Measurements from ENCODE around the gene FRY.
"Not testable (repeated sequence)": the region's sequence is repeated elsewhere in the genome, so short reads cannot be mapped to it uniquely, and the experiment has no call there.

Gene FRY

GRCh38 chr13:32040052-32040642 is 8.6 kb downstream of the FRY start:
- no peak for ATAC-seq (ENCODE audit: low read depth)
- peaks cover 6% of the 10 kb centered on the region for H3K4me1 Mint-ChIP-seq
- H3K36me3 Mint-ChIP-seq = peaks cover under 1% of the 10 kb centered on the region
- no peaks in the 10 kb centered on the region for H3K27me3 Mint-ChIP-seq
- no peaks in the 10 kb centered on the region for H3K9me3 Mint-ChIP-seq
- no peak for DNase-seq (ENCODE audit: low spot score in 2 of 2)
- H3K4me3 Mint-ChIP-seq = no peak overlapping the region
- H3K27ac Mint-ChIP-seq = no peak overlapping the region

- DNase-seq (ENCODE audit: low spot score in 2 of 2) = no peak
- peaks cover 2% of the 10 kb centered on the region for H3K36me3 Mint-ChIP-seq
- no peaks in the 10 kb centered on the region for H3K27me3 Mint-ChIP-seq
- no peak overlapping the region for H3K4me3 Mint-ChIP-seq
- H3K9me3 Mint-ChIP-seq = no peaks in the 10 kb centered on the region
- peaks cover 6% of the 10 kb centered on the region for H3K4me1 Mint-ChIP-seq
- no peak for ATAC-seq (ENCODE audit: low read depth)
- H3K27ac Mint-ChIP-seq = no peak overlapping the region
These were observed 9.1 kb downstream of the FRY start for GRCh38 chr13:32040689-32041088.

GRCh38 chr13:32041429-32041828 is 9.9 kb downstream of the FRY start:
- no peaks in the 10 kb centered on the region for H3K9me3 Mint-ChIP-seq
- no peak overlapping the region for H3K4me3 Mint-ChIP-seq
- no peak overlapping the region for H3K27ac Mint-ChIP-seq
- ATAC-seq (ENCODE audit: low read depth) = peak; percentile 55
- peaks cover 2% of the 10 kb centered on the region for H3K36me3 Mint-ChIP-seq
- no peak for DNase-seq (ENCODE audit: low spot score in 2 of 2)
- peaks cover 10% of the 10 kb centered on the region for H3K4me1 Mint-ChIP-seq
- no peaks in the 10 kb centered on the region for H3K27me3 Mint-ChIP-seq

GRCh38 chr13:32042551-32042950 is 11.0 kb downstream of the FRY start:
- DNase-seq (ENCODE audit: low spot score in 2 of 2) = no peak
- ATAC-seq (ENCODE audit: low read depth) = no peak
- H3K4me1 Mint-ChIP-seq = peaks cover 9% of the 10 kb centered on the region
- H3K27ac Mint-ChIP-seq = no peak overlapping the region
- no peaks in the 10 kb centered on the region for H3K27me3 Mint-ChIP-seq
- H3K36me3 Mint-ChIP-seq = peaks cover 2% of the 10 kb centered on the region
- no peaks in the 10 kb centered on the region for H3K9me3 Mint-ChIP-seq
- no peak overlapping the region for H3K4me3 Mint-ChIP-seq

- H3K4me3 Mint-ChIP-seq = no peak overlapping the region
These were observed 12.9 kb downstream of the FRY start for GRCh38 chr13:32044446-32044845.

GRCh38 chr13:32045537-32045936 is 14.0 kb downstream of the FRY start:
- DNase-seq (ENCODE audit: low spot score in 2 of 2) (no peak), ATAC-seq (ENCODE audit: low read depth) (no peak)
- Mint-ChIP-seq H3K4me3 (no peak overlapping the region), H3K4me1 (peaks cover 19% of the 10 kb centered on the region), H3K36me3 (peaks cover 2% of the 10 kb centered on the region), H3K27me3 (peaks cover 8% of the 10 kb centered on the region), H3K9me3 (peaks cover 1% of the 10 kb centered on the region), H3K27ac (no peak overlapping the region)

More at GRCh38 chr13:32044446-32044845, 12.9 kb downstream of the FRY start:
- H3K27me3 Mint-ChIP-seq = peaks cover 8% of the 10 kb centered on the region
- H3K27ac Mint-ChIP-seq = no peak overlapping the region
- peaks cover 19% of the 10 kb centered on the region for H3K4me1 Mint-ChIP-seq
- H3K36me3 Mint-ChIP-seq = peaks cover 2% of the 10 kb centered on the region
- H3K9me3 Mint-ChIP-seq = peaks cover 1% of the 10 kb centered on the region
- DNase-seq (ENCODE audit: low spot score in 2 of 2) (no peak), ATAC-seq (ENCODE audit: low read depth) (no peak)

- Mint-ChIP-seq H3K9me3 (peaks cover 1% of the 10 kb centered on the region), H3K4me1 (peaks cover 19% of the 10 kb centered on the region), H3K36me3 (peaks cover 5% of the 10 kb centered on the region), H3K27ac (peak overlapping the region; percentile 29), H3K4me3 (peak overlapping the region; percentile 2), H3K27me3 (peaks cover 8% of the 10 kb centered on the region)
- ATAC-seq (ENCODE audit: low read depth) = peak; percentile 70
- no peak for DNase-seq (ENCODE audit: low spot score in 2 of 2)
These were observed 14.6 kb downstream of the FRY start for GRCh38 chr13:32045982-32046785.

GRCh38 chr13:32047088-32047487 is 15.5 kb downstream of the FRY start:
- ATAC-seq (ENCODE audit: low read depth) = no peak
- H3K36me3 Mint-ChIP-seq = peaks cover 5% of the 10 kb centered on the region

GRCh38 chr13:32047793-32048192 is 16.2 kb downstream of the FRY start:
- ATAC-seq (ENCODE audit: low read depth) (peak; percentile 55), DNase-seq (ENCODE audit: low spot score in 2 of 2) (no peak)
- H3K36me3 Mint-ChIP-seq = peaks cover 5% of the 10 kb centered on the region
- H3K4me3 Mint-ChIP-seq = peak overlapping the region; percentile 4
- peaks cover 1% of the 10 kb centered on the region for H3K9me3 Mint-ChIP-seq
- H3K27ac Mint-ChIP-seq = no peak overlapping the region
- peaks cover 17% of the 10 kb centered on the region for H3K4me1 Mint-ChIP-seq
- H3K27me3 Mint-ChIP-seq = peaks cover 8% of the 10 kb centered on the region

More at GRCh38 chr13:32047088-32047487, 15.5 kb downstream of the FRY start:
- Mint-ChIP-seq H3K4me1 (peaks cover 19% of the 10 kb centered on the region), H3K4me3 (no peak overlapping the region), H3K27me3 (peaks cover 8% of the 10 kb centered on the region), H3K27ac (no peak overlapping the region), H3K9me3 (peaks cover 1% of the 10 kb centered on the region)
- DNase-seq (ENCODE audit: low spot score in 2 of 2) = no peak

GRCh38 chr13:32048816-32049215 is 17.2 kb downstream of the FRY start:
- ATAC-seq (ENCODE audit: low read depth) (no peak), DNase-seq (ENCODE audit: low spot score in 2 of 2) (no peak)
- peaks cover 8% of the 10 kb centered on the region for H3K27me3 Mint-ChIP-seq
- peaks cover 1% of the 10 kb centered on the region for H3K9me3 Mint-ChIP-seq
- H3K4me1 Mint-ChIP-seq = peaks cover 16% of the 10 kb centered on the region
- H3K27ac Mint-ChIP-seq = no peak overlapping the region
- no peak overlapping the region for H3K4me3 Mint-ChIP-seq
- H3K36me3 Mint-ChIP-seq = peaks cover 5% of the 10 kb centered on the region

- DNase-seq (ENCODE audit: low spot score in 2 of 2) (no peak), ATAC-seq (ENCODE audit: low read depth) (no peak)
- H3K4me1 Mint-ChIP-seq = peaks cover 15% of the 10 kb centered on the region
- H3K9me3 Mint-ChIP-seq = peaks cover 1% of the 10 kb centered on the region
- no peak overlapping the region for H3K4me3 Mint-ChIP-seq
- peaks cover 8% of the 10 kb centered on the region for H3K27me3 Mint-ChIP-seq
- peaks cover 2% of the 10 kb centered on the region for H3K36me3 Mint-ChIP-seq
- H3K27ac Mint-ChIP-seq = no peak overlapping the region
These were observed 19.6 kb downstream of the FRY start for GRCh38 chr13:32051156-32051555.

- H3K9me3 Mint-ChIP-seq = no peaks in the 10 kb centered on the region
- H3K27me3 Mint-ChIP-seq = no peaks in the 10 kb centered on the region
- peaks cover 3% of the 10 kb centered on the region for H3K4me1 Mint-ChIP-seq
- no peak for DNase-seq (ENCODE audit: low spot score in 2 of 2)
- H3K36me3 Mint-ChIP-seq = no peaks in the 10 kb centered on the region
- ATAC-seq (ENCODE audit: low read depth) = no peak
- H3K4me3 Mint-ChIP-seq = no peak overlapping the region
- no peak overlapping the region for H3K27ac Mint-ChIP-seq
These were observed 24.7 kb downstream of the FRY start for GRCh38 chr13:32056316-32056715.

- not testable (repeated sequence) for H3K27me3 Mint-ChIP-seq; H3K27ac Mint-ChIP-seq; H3K4me3 Mint-ChIP-seq; ATAC-seq (ENCODE audit: low read depth); H3K36me3 Mint-ChIP-seq; DNase-seq (ENCODE audit: low spot score in 2 of 2); H3K4me1 Mint-ChIP-seq; H3K9me3 Mint-ChIP-seq
These were observed 25.8 kb downstream of the FRY start for GRCh38 chr13:32057325-32057724.

- no peaks in the 10 kb centered on the region for H3K9me3 Mint-ChIP-seq
- H3K4me1 Mint-ChIP-seq = peaks cover 3% of the 10 kb centered on the region
- no peak overlapping the region for H3K27ac Mint-ChIP-seq
- no peak for DNase-seq (ENCODE audit: low spot score in 2 of 2)
- H3K4me3 Mint-ChIP-seq = no peak overlapping the region
- no peak for ATAC-seq (ENCODE audit: low read depth)
- H3K27me3 Mint-ChIP-seq = no peaks in the 10 kb centered on the region
- no peaks in the 10 kb centered on the region for H3K36me3 Mint-ChIP-seq
These were observed 28.0 kb downstream of the FRY start for GRCh38 chr13:32059511-32059984.

Measured in memory B cell (primary cell).